GM19468 (cell line): ENCODE measurements around the gene PTP4A2.
"Not testable (repeated sequence)": the region's sequence is repeated elsewhere in the genome, so short reads cannot be mapped to it uniquely, and the experiment has no call there.

ENCODE experiments used
- ATAC-seq: cut with Tn5 transposase; IDR thresholded peaks from one replicate; pipeline ENCODE4 v1.9.1; 2021; ENCODE audit warnings: mild to moderate bottlenecking, moderate library complexity, moderate number of reproducible peaks; ENCODE audit not compliant: unreplicated experiment; ENCODE audit errors: extremely low read depth

The PTP4A2 gene

GRCh38 chr1:31897526-31898100, 40.6 kb downstream of the PTP4A2 start:
- no peak for ATAC-seq

GRCh38 chr1:31895474-31896198, 42.5 kb downstream of the PTP4A2 start:
- ATAC-seq, result not testable (repeated sequence)

GRCh38 chr1:31891280-31891679, 46.9 kb downstream of the PTP4A2 start:
- no peak for ATAC-seq

GRCh38 chr1:31888291-31888690, 49.9 kb downstream of the PTP4A2 start:
- no peak for ATAC-seq

- no peak for ATAC-seq
Measured at GRCh38 chr1:31886866-31887265, 51.3 kb downstream of the PTP4A2 start.

GRCh38 chr1:31885851-31886250, 52.3 kb downstream of the PTP4A2 start:
- no peak for ATAC-seq

GRCh38 chr1:31883357-31883942, 54.7 kb downstream of the PTP4A2 start:
- no peak for ATAC-seq

GRCh38 chr1:31881688-31882000, 56.5 kb downstream of the PTP4A2 start:
- no peak for ATAC-seq

GRCh38 chr1:31880957-31881687, 57.0 kb downstream of the PTP4A2 start:
- ATAC-seq, result no peak

GRCh38 chr1:31879981-31880608, 58.1 kb downstream of the PTP4A2 start:
- no peak for ATAC-seq

GRCh38 chr1:31878058-31878457, 60.1 kb downstream of the PTP4A2 start:
- ATAC-seq, result no peak

- ATAC-seq, result no peak
Measured at GRCh38 chr1:31877544-31877943, 60.6 kb downstream of the PTP4A2 start.

- no peak for ATAC-seq
Measured at GRCh38 chr1:31875636-31876236, 62.4 kb downstream of the PTP4A2 start.

GRCh38 chr1:31874942-31875341, 63.2 kb downstream of the PTP4A2 start:
- no peak for ATAC-seq

- ATAC-seq, result no peak
Measured at GRCh38 chr1:31872658-31873636, 65.2 kb downstream of the PTP4A2 start.

- ATAC-seq, result no peak
Measured at GRCh38 chr1:31871703-31872102, 66.5 kb downstream of the PTP4A2 start.

- no peak for ATAC-seq
Measured at GRCh38 chr1:31870086-31870736, 68.0 kb downstream of the PTP4A2 start.

GRCh38 chr1:31869449-31869848, 68.7 kb downstream of the PTP4A2 start:
- ATAC-seq, result no peak

- ATAC-seq, result no peak
Measured at GRCh38 chr1:31868862-31869261, 69.3 kb downstream of the PTP4A2 start.
